ENCODE measurements around the gene TM7SF3.
"Not testable (repeated sequence)": the region's sequence is repeated elsewhere in the genome, so short reads cannot be mapped to it uniquely, and the experiment has no call there.

The TM7SF3 gene, protein sequence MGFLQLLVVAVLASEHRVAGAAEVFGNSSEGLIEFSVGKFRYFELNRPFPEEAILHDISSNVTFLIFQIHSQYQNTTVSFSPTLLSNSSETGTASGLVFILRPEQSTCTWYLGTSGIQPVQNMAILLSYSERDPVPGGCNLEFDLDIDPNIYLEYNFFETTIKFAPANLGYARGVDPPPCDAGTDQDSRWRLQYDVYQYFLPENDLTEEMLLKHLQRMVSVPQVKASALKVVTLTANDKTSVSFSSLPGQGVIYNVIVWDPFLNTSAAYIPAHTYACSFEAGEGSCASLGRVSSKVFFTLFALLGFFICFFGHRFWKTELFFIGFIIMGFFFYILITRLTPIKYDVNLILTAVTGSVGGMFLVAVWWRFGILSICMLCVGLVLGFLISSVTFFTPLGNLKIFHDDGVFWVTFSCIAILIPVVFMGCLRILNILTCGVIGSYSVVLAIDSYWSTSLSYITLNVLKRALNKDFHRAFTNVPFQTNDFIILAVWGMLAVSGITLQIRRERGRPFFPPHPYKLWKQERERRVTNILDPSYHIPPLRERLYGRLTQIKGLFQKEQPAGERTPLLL

DNA sequence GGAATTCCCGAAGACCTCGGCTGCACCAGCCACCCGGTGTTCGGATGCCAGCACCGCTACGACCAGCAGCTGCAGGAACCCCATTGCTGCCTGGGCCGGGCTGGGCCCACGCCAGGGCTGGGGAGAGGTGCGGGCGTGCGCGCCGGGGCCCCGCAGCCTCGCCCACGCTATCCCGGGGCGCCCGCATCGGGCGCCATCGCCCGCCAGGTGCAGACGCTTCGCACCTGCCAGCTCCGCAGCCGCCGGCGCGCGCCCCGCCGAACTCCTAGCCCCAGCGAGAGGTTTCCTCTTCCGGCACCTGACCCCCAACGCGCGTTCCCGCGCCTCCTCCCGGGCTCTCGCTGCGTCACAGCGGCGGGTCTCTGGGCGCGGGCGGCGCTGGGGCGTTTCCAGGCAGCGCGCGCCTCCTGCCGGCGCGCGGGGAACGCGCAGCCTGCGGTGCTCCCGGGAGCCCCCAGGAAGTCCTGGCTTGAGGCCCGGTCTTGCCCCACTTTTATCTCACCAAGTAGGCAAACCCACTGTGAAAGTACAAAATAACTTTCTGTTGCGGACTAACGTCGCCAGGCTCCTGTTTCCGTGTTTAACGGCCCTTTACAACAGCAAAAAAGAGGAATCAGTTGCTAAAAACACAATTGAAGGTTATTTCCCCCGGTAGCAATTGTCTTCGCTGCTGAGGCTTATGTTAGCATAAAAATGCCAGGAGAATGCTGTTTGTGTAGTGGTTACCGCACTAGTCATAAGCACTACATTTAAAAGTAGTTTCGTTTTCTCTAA is at the start of gene TM7SF3:
Gene TM7SF3, minus strand, starts transcription at position 300 of the 774 bp plus-strand sequence. Its CDS starts 216 bp downstream, at position 84.
- DNase-seq (ENCODE audit: low spot score) = peak; percentile 95

DNA sequence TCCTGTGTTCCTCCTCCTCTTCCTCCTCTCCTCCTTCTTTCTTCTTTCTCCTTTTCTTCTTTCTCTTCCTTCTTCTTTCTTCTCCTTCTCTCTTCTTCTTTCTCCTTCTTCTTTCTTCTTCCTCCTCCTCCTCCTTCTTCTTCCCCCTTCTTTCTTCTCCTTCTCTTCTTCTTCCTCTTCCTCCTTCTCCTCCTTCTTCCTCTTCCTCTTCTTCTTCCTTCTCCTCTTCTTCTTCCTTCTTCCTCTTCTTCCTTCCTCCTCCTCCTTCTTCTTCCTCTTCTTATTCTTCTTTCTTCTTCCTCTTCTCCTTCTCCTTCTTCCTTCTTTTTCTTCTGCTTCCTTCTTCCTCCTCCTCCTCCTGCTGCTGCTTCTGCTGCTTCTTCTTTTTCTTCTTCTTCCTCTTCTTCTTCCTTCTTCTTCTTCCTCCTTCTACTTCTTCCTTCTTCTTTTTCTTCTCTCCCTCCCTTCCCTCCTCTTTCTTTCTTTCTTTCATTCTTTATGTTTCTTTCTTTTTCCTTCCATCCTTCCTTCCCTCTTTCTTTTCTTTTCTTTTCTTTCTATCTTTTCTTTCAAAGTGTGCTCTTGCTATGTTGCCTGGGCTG is 49.2 kb upstream of the TM7SF3 start:
- DNase-seq (ENCODE audit: low spot score) = no peak

DNA sequence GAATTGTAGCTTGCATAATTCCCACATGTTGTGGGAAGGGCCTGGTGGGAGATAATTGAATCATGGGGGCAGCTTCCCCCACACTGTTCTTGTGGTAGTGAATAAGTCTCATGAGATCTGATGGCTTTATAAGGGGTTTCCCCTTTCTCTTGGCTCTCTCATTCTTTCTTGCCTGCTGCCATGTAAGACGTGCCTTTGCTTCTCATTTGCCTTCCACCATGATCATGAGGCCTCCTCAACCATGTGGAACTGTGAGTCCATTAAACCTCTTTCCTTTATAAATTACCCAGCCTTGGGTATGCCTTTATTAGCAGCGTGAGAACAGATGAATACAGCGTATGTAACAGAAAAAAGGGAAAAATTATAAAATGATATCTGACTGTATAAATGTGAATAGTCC is 47.1 kb upstream of the TM7SF3 start:
- DNase-seq (ENCODE audit: low spot score) = no peak

DNA sequence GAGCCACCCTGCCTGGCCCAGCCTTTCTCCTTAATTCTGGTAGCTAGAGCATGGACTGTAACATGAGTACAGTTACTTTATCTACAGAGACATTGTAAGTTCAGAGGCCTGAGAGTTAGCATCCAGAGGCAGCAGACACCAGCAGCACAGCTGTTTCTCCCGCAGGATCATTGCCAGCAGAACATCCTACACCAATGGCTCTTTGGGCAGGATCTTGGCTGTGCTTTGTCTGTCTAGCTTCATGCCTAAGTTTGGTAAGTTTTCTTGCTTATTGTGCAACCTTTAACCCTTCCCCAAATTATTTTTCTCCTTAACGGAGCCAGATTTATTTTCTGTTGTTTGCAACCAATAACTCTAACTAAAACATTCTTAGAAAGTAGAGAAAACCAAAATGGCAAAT is 46.6 kb upstream of the TM7SF3 start:
- no peak for DNase-seq (ENCODE audit: low spot score)

DNA sequence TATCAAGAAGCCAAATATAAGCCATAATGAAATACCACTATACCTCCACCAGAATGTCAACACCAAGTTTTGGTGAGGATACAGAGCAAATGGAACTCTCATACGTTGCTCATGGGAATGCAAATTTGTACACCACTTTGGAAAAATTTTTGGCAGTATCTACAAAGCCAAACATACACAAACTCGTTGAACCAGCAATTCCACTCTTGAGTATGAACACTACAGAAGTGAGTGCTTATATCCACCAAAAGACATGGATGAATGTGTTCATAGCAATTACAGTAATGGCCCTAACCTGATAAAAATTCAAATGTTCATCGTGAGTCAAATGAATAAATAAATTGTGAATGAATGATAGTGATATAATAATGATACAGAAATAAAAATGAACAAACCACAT is 43.4 kb upstream of the TM7SF3 start:
- DNase-seq (ENCODE audit: low spot score) = no peak

DNA sequence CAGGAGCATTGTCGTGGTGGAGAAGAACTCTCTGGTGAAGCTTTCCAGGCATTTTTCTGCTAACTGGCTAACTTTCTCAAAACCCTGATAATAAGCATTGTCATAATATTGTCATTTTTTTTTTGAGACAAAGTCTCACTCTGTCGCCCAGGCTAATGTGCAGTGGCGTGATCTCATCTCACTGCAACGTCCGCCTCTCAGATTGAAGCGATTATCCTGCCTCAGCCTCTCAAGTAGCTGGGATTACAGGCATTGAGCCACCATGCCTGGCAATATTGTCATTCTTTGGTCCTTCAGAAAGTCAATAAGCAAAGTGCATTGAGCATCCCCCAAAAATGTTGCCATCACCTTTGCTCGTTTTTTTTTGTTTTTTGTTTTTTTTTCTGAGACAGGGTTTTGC is 41.8 kb upstream of the TM7SF3 start:
- DNase-seq (ENCODE audit: low spot score) = no peak

DNA sequence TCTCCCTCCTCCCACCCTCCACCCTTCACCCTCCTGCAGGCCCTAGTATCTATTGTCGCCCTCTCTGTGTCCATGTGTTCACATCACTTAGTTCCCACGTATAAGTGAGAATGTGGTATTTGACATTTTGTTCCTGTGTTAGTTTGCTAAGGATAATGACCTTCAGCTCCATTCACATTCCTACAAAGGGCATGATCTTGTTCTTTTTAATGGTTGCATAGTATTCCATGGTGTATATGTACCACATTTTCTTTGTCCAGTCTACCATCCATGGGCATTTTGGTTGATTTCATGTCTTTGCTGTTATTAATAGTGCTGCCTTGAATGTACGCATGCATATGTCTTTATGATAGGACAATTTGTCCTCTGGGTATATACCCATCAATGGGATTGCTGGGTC is 38.6 kb upstream of the TM7SF3 start:
- no peak for DNase-seq (ENCODE audit: low spot score)

DNA sequence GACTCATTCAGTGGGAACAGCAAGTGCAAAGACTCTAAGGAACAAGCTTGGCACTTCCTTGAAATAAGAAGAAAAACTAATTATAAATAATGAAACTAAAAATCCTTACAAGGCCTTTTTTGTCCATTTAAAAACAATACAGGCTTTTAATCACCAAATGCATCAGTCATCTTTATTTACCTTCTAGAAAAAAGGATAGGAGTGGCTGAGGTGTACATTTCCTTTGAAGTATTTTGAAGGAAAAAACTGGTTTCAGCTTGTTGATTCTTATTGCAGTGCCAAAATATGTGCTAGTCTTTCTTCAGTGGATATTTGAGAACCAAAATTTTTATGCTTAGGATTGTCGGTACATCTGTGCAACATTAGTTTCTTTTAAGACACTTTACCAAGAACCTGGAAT is 38.0 kb upstream of the TM7SF3 start:
- no peak for DNase-seq (ENCODE audit: low spot score)

DNA sequence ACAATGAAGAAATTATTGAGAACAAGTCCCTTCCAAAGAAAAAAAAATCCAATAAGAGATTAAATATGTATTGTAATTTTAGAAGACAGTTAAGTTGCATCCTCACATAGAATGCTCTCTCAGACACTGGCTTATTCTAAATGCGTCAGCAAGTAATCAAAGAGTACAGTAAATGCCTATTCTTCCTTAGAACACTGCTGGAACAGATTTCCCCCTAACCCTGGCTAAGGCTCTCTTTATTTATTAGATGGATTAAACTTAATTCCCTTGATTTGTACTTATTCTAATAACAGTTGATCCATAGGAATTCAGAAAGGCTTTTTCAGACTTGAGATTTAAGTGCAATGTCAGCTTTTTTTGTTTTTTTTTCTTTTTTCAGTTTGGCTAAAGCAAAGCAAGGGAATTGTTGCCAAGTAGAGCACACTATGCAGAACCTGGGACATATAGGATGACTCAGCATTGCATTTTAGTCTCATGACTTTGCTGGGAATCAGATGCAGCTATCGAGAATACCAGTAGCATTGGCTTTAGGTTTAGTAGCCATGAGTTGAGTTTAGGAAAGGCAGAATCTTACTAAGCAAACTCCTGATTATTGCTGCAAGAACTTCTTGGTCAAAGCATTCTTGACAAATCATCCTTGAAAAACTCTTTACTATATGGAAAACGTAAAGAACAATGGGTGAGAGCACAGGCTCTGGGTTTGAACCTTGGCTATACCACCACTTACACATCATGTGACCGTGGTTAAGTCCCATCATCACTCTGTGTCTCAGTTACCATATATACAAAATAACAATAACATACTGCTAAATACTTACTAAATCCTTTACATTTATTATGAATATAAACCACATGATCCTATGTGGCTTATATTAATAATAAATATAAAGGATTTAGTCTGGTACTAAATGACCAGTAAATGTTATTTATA is 34.9 kb upstream of the TM7SF3 start:
- DNase-seq (ENCODE audit: low spot score) = peak; percentile 23

DNA sequence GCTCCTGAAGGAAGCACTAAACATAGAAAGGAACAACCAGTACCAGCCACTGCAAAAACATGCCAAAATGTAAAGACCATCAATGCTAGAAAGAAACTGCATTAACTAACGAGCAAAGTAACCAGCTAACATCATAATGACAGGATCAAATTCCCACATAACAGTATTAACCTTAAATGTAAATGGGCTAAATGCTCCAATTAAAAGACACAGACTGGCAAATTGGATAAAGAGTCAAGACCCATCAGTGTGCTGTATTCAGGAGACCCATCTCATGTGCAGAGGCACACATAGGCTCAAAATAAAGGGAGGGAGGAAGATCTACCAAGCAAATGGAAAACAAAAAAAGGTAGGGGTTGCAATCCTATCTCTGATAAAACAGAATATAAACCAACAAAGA is 27.8 kb upstream of the TM7SF3 start:
- DNase-seq (ENCODE audit: low spot score) = not testable (repeated sequence)

DNA sequence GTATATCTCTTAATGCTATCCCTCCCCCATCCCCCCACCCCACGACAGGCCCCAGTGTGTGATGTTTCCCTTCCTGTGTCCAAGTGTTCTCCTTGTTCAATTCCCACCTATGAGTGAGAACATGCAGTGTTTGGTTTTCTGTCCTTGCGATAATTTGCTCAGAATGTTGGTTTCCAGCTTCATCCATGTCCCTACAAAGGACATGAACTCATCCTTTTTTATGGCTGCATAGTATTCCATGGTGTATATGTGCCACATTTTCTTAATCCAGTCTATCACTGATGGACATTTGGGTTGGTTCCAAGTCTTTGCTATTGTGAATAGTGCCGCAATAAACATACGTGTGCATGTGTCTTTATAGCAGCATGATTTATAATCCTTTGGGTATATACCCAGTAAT is 26.5 kb upstream of the TM7SF3 start:
- DNase-seq (ENCODE audit: low spot score) = not testable (repeated sequence)

DNA sequence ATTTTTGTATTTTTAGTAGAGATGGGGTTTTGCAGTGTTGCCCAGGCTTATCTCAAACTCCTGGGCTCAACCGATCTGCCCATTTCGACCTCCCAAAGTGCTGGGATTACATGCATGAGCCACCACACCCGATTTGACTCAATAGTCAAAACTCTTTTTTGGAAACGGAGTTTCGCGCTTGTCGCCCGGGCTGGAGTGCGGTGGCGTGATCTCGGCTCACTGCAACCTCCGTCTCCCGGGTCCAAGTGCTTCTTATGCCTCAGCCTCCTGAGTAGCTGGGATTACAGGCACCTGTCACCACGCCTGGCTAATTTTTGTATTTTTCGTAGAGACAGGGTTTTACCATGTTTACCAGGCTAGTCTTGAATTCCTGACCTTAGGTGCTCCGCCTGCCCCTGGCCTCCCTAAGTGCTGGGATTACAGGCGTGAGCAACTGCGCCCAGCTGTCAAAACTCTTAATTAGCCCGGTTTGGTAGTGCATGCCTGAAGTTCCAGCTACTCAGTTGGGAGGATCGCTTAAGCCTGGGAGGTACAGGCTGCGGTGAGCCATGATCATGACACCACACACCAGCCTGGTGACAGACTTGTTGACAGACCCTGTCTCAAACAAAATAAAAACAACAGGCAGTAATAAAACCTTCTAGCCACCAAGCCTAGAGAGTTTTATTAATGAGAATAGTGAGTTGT is 20.6 kb upstream of the TM7SF3 start:
- DNase-seq (ENCODE audit: low spot score) = no peak

DNA sequence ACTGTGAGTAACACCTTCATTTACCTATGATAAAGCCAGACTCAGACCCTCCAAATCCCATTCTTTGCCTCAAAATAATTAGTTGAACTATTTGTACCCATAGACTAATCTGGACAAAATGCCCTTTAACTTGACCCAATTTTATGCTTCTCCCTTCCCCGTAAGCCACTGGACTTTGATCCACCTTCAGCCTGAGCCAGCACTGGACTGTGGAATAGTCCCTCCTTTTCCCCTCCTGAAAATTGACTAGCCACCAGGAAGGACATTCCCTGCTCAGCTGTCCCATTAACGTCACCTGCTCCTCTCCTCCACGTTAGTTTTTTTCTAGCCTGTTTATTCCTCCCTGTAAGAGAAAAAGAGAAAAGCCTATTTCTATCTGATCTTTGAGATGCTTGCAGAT is 18.5 kb upstream of the TM7SF3 start:
- no peak for DNase-seq (ENCODE audit: low spot score)

DNA sequence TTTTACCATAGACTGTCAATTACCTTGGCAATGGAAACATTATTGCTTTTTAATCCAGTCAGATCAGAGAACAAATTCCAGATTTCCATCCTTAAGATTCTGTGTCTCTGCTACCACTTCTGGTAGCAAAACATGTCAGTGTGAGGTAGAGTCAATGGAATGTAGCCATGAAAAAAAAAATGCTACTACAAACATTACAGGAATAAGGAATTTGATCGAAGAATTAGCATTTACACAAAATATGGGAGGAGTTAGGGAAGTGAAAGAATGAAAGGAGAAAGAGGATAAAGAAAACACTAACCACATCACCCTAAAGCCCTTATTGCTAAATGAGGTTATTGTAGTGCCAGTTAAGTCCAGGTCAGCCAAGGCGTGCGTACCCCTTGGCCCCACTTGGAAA is 17.3 kb upstream of the TM7SF3 start:
- DNase-seq (ENCODE audit: low spot score) = no peak

DNA sequence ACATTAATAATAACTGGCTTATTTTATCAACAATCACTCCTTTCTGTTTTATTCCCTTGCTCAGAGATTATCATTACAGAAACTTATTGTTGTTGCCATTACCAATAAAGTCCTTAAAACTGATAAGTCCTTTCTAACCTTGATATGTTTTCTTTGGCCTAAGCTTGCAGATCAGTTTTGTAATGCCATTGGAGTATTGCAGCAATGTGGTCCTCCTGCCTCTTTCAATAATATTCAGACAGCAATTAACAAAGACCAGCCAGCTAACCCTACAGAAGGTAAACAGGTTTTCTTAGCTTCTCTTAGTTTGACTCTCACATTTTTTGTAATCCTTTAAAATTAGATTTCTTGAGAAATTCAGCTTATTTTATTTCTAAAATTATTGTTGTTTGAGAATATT is 12.1 kb upstream of the TM7SF3 start:
- no peak for DNase-seq (ENCODE audit: low spot score)

DNA sequence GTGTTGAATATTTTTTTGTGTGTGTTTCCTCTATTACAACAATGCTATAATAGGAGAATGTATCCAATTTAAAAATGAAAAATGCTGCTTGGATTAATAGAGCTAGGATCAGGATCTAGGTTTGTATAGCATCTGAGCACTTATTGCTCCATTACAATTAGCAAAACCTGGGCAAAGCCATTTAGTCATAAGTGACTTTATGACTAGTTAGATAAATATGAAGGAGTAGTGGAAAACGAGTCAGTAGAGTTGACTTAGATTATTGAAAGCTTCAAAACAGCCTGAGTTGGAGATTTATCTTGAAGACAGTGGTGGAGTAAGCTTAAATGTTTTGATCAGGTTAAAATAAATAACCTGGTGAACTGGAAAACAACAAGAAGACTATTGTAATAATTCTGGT is 10.9 kb upstream of the TM7SF3 start:
- no peak for DNase-seq (ENCODE audit: low spot score)

DNA sequence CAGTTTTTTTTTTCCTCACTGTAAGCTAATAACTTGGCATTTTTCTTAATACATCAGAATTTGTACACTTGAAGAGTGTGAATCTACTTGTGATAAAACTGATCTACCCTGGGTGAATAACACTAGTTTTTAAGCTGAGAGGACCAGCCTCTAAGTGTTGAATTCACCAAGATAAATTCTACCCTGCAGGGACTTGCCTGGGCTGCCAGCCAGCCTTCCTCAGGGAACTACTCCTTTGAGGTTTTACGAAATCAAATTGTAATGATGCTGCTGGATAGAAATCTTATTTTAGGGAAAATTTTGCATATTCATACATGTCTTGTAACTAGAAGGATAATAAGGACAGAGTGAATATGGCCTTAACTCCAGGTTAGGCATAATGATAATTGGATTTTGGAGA is 10.1 kb upstream of the TM7SF3 start:
- no peak for DNase-seq (ENCODE audit: low spot score)

DNA sequence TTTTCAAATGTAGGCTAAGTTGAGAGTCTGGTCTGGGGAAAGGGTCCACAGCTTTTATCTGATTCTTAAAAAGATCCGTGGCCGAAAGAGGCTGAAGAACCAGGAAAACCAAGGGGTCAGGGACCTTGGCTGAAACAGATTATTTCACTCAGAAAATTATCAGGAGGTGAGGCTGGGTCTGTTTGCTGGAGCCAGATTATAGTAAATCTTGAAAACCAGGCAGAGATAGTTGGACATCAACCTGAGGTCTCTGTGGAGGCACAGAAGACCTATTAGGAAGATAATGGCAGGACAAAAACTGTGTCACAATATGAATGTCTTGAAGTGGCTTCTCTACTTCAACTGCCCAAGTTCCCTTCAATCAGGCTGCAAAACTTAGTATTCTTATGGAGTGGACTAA is 6.6 kb upstream of the TM7SF3 start:
- DNase-seq (ENCODE audit: low spot score) = no peak

DNA sequence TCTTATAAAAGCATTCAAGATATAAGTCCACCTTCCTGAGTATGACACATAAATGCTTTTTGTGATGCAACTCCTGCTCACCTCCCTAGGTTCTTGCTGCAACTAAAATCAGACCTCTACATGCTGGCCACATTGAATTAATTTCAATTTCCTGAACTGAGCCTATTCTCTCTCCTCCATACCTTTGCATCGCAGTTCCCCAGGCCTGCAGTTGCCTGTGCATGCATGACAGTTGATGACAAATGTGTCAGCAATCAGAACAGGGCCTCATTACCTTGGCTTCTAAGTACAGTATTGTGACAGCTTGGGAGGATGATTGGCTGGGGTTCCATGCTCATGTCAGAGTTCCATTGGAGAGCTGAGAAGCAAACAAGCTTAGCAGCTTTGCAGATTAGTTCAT is 3.9 kb upstream of the TM7SF3 start:
- no peak for DNase-seq (ENCODE audit: low spot score)

DNA sequence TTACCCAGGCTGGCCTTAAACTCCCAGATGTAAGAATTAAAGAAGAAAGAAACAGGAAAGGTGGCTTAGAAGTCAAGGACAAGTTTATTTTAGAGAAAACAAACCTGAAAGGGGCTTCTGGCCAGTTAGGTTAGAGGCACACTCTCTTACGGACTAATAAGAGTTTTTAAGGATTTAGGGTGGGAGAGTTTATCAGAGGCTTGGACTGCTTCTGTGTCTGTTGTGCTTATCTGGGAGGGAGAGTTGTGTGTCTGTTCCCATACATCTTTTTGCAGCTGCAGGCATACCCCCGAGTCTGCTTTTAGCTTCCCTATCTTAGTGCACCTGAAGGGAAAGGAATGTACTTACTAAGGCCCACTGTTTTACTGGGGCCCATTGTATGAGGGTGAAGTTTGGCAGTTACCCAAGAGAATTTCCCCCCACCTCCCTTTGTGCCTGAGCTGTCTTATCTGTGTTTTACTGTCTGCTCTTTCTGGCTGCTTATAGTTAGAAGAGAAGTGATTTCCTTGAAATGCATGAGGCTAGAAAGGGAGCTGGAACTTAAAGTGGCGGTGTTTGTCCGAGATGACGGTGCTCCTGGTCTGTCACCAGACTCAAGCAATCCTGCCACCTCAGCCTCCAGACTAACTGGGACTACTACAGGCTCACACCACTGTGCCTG is 3.1 kb upstream of the TM7SF3 start:
- DNase-seq (ENCODE audit: low spot score) = not testable (repeated sequence)

DNA sequence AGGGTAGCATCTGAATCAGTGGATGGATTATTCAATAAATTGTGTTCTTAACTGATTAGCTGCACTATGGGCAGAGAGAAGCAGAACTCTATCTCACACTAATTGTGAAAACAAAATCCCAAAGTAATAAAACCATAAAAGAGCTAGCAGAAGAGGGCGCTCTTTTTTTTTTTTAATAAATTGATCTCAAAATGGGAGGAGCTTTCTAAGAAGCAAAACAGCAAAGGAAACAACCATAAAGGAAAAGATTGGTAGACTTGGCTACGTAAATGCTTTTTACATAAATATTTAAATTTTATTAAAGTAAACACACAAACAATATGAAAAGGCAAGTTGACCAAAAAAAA is 1.5 kb upstream of the TM7SF3 start:
- no peak for DNase-seq (ENCODE audit: low spot score)
